PC-9 (cell line): Measurements from ENCODE around the gene ZNF431. TPM values are rescaled to one million over a fixed set of nuclear protein-coding genes. Genes with fewer than 3 reads are reported as not detected.

Source experiments
- BruUV-seq: library from RNA; stranded (reverse); fragments of 400-500 nt; replicated peaks from 2 replicates; lab custom pipeline; 2021; lab: Mats Ljungman, UMichigan
- CTCF ChIA-PET: fragments of 300-600 bp; sonication (Branson Sonifier 250); formaldehyde crosslinking; loops from one replicate; lab custom pipeline; 2022; ENCODE audit warnings: antibody characterized with exemption; lab: Charles Lee
- POLR2A ChIA-PET: fragments of 300-600 bp; sonication (Branson Sonifier 250); formaldehyde crosslinking; loops from one replicate; lab custom pipeline; 2022; ENCODE audit warnings: antibody characterized with exemption; ENCODE audit not compliant: unreplicated experiment; lab: Charles Lee
- DNase-seq, 2 experiments: peaks; one replicate each; pipeline versions ENCODE4 v3.0.0 to v3.0.0-alpha.2; 2015 to 2022; ENCODE audit warnings: mixed read lengths in 1 of 2
- H2AFZ ChIP-seq: fragments of 200-600 bp; sonication (generic); 2 replicates; pipeline ENCODE4 v1.8.1; 2017; ENCODE audit warnings: antibody characterized with exemption
- H3F3A ChIP-seq: fragments of 200-600 bp; sonication (generic); 2 replicates; pipeline ENCODE4 v1.8.1; 2017; ENCODE audit warnings: antibody characterized with exemption, mild to moderate bottlenecking, low read depth; ENCODE audit not compliant: insufficient read depth
- H3K27ac ChIP-seq: fragments of 200-600 bp; sonication (generic); 2 replicates; pipeline ENCODE4 v1.6.1; 2016; ENCODE audit warnings: mixed run types
- H3K27me3 ChIP-seq: fragments of 200-600 bp; sonication (generic); 2 replicates; pipeline ENCODE4 v1.6.1; 2016; ENCODE audit warnings: low read depth, mixed run types; ENCODE audit not compliant: insufficient read depth
- H3K36me3 ChIP-seq: fragments of 200-600 bp; sonication (generic); 2 replicates; pipeline ENCODE4 v1.6.1; 2016; ENCODE audit warnings: low read depth, mixed run types
- H3K4me1 ChIP-seq: fragments of 200-600 bp; sonication (generic); replicated peaks from 2 replicates; pipeline ENCODE4 v1.6.1; 2016; ENCODE audit warnings: mixed run types; ENCODE audit not compliant: insufficient read depth
- H3K4me2 ChIP-seq: fragments of 200-600 bp; sonication (generic); 2 replicates; pipeline ENCODE4 v1.6.1; 2017; ENCODE audit warnings: mixed run types
- H3K4me3 ChIP-seq: fragments of 200-600 bp; sonication (generic); 2 replicates; pipeline ENCODE4 v1.6.1; 2016; ENCODE audit warnings: mixed run types
- H3K79me2 ChIP-seq: fragments of 200-600 bp; sonication (generic); 2 replicates; pipeline ENCODE4 v1.6.1; 2017; ENCODE audit warnings: low read depth, mixed run types
- H3K9me2 ChIP-seq: fragments of 200-600 bp; sonication (generic); 2 replicates; pipeline ENCODE4 v1.8.1; 2017; ENCODE audit warnings: mild to moderate bottlenecking; ENCODE audit not compliant: insufficient read depth
- H3K9me3 ChIP-seq: fragments of 200-600 bp; sonication (generic); 2 replicates; pipeline ENCODE4 v1.8.1; 2016; ENCODE audit warnings: low read depth; ENCODE audit not compliant: insufficient read depth
- H4K20me1 ChIP-seq: fragments of 200-600 bp; sonication (generic); 2 replicates; pipeline ENCODE4 v1.8.1; 2017; ENCODE audit not compliant: insufficient read depth
- CTCF ChIP-seq: fragments of 200-600 bp; sonication (generic); conservative IDR thresholded peaks from 2 replicates; pipeline ENCODE4 v1.6.1; 2017; ENCODE audit warnings: mixed run types, antibody characterized with exemption, mild to moderate bottlenecking, moderate library complexity
- EZH2 ChIP-seq: fragments of 200-600 bp; sonication (generic); IDR thresholded peaks from 2 replicates; pipeline ENCODE4 v1.8.0; 2017; ENCODE audit warnings: antibody characterized with exemption, low read depth
- intact Hi-C: fragments of 100-400 bp; cut with micrococcal nuclease; formaldehyde crosslinking; loops from one replicate; pipeline ENCODE4 v1.10.0; 2022; ENCODE audit not compliant: unreplicated experiment
- total RNA-seq: library from RNA; stranded (reverse); gene quantifications from 2 replicates; pipeline ENCODE4 v1.2.3, GENCODE V29; 2021

Gene ZNF431
- total RNA-seq, 1 experiment from 2014 or later = 19.0 TPM

GRCh38 chr19:21197590-21198295, 55.9 kb downstream of the ZNF431 start:
- H2AFZ ChIP-seq = no peak overlapping the region
- H3K9me3 ChIP-seq = no peaks in the 10 kb centered on the region; the same call in 1 of the 2 replicates
- H3K4me2 ChIP-seq = no peak overlapping the region
- CTCF ChIA-PET = no interaction called here
- no peaks in the 10 kb centered on the region for H3K79me2 ChIP-seq
- DNase-seq = no peak
- H3K4me3 ChIP-seq = no peak overlapping the region
- no peaks in the 10 kb centered on the region for H3K27me3 ChIP-seq
- no peaks in the 10 kb centered on the region for H4K20me1 ChIP-seq
- POLR2A ChIA-PET = no interaction called here
- intact Hi-C loops = no loop called here
- H3K27ac ChIP-seq = no peak overlapping the region
- TF ChIP-seq CTCF (no peak), EZH2 (no peak)
- no peaks in the 10 kb centered on the region for H3F3A ChIP-seq
- BruUV-seq = no TSS peak
- H3K4me1 ChIP-seq = no peaks in the 10 kb centered on the region
- H3K9me2 ChIP-seq = no peaks in the 10 kb centered on the region
- H3K36me3 ChIP-seq = no peaks in the 10 kb centered on the region

- ChIA-PET POLR2A (no interaction called here), CTCF (no interaction called here)
- Histone ChIP-seq H4K20me1 (no peaks in the 10 kb centered on the region), H3K27ac (no peak overlapping the region), H3K4me1 (no peaks in the 10 kb centered on the region), H3K79me2 (no peaks in the 10 kb centered on the region), H3K27me3 (no peaks in the 10 kb centered on the region), H3K9me3 (no peaks in the 10 kb centered on the region), H3K9me2 (no peaks in the 10 kb centered on the region), H3K4me3 (no peak overlapping the region), H3K4me2 (no peak overlapping the region), H2AFZ (no peak overlapping the region), H3F3A (no peaks in the 10 kb centered on the region), H3K36me3 (no peaks in the 10 kb centered on the region)
- no TSS peak for BruUV-seq
- DNase-seq = peak; percentile 15 to 40
- peak; percentile 90 for TF ChIP-seq CTCF
- no peak for TF ChIP-seq EZH2
- intact Hi-C loops = no loop called here
These were observed 61.1 kb downstream of the ZNF431 start for GRCh38 chr19:21202865-21203494.

GRCh38 chr19:21210037-21210621, 68.3 kb downstream of the ZNF431 start:
- Histone ChIP-seq H3K27me3 (no peaks in the 10 kb centered on the region), H3K4me1 (no peaks in the 10 kb centered on the region), H2AFZ (no peak overlapping the region), H3K9me3 (no peaks in the 10 kb centered on the region), H4K20me1 (no peaks in the 10 kb centered on the region), H3F3A (no peaks in the 10 kb centered on the region), H3K36me3 (no peaks in the 10 kb centered on the region), H3K4me2 (no peak overlapping the region), H3K9me2 (no peaks in the 10 kb centered on the region), H3K79me2 (no peaks in the 10 kb centered on the region), H3K27ac (no peak overlapping the region), H3K4me3 (no peak overlapping the region)
- BruUV-seq = no TSS peak
- ChIA-PET CTCF (no interaction called here), POLR2A (no interaction called here)
- no peak for TF ChIP-seq CTCF
- TF ChIP-seq EZH2 = no peak
- intact Hi-C loops = no loop called here
- DNase-seq = no peak
